NCI-H345 (cell line): Measurements from ENCODE around the gene UBR4.

ENCODE experiments used
- DNase-seq: peaks from one replicate; lab custom pipeline; 2025; lab: John Stamatoyannopoulos, UW

UBR4 gene

GRCh38 chr1:19072285-19072981, 137.6 kb downstream of the UBR4 start:
- no peak for DNase-seq

- no peak for DNase-seq
Observed at GRCh38 chr1:19071674-19072281, 138.3 kb downstream of the UBR4 start.

- DNase-seq, result no peak
Observed at GRCh38 chr1:19070891-19071621, 139.0 kb downstream of the UBR4 start.

DNA sequence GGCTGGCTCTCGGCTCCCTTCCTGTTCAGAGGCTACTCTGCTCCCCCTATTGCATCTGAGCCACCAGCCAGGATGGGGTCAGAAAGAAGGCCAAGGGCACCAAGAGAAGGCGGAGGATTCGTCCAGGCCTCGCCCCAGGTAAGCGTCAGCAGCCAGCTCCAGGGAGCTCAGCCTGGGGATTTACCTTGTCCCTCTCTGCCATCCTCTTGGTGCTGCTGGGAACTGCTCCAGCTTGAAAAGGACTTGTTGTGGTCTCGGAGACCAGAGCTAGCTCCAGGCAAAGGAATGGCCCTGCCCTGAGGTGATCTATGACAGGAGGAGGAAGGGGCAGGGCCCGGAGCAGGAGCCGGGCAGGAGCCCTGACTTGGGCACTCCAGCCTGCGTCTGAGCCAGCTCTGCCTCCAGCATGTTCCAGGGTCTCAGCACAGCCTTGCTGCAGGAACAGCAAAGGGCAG, 139.8 kb downstream of the UBR4 start:
- DNase-seq, result no peak

DNA sequence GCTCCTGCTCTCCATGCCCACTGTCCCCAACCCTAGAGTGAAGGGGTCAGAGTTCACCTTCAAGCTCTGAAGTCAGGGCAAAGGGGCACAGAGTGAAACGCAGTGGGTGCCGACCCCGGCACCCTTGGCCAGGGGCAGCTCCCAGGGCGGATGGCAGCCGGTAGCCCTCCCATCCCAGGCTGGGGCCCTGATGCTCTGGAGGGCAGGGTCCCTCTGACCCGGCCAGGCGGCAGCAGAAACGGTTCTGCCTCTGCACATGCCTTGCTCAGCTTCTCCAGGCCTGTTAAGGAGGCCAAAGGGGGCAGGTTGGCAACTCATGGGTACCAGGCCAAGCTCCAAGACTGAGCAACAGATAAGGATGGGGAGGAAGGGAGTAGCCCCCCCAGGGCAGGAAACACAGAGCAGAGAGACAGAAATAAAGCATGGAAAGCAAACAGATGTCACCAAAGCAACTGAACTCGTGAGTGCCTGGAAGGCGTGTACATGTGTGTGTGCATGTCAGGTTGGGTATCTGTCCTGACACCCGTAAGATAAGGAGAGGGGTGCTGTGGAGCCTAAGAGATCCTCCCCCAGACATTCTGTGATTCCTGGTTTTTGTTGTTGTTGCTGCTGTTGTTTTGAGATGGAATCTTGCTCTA, 141.3 kb downstream of the UBR4 start:
- DNase-seq, result no peak

GRCh38 chr1:19067912-19068638, 142.0 kb downstream of the UBR4 start:
- no peak for DNase-seq

DNA sequence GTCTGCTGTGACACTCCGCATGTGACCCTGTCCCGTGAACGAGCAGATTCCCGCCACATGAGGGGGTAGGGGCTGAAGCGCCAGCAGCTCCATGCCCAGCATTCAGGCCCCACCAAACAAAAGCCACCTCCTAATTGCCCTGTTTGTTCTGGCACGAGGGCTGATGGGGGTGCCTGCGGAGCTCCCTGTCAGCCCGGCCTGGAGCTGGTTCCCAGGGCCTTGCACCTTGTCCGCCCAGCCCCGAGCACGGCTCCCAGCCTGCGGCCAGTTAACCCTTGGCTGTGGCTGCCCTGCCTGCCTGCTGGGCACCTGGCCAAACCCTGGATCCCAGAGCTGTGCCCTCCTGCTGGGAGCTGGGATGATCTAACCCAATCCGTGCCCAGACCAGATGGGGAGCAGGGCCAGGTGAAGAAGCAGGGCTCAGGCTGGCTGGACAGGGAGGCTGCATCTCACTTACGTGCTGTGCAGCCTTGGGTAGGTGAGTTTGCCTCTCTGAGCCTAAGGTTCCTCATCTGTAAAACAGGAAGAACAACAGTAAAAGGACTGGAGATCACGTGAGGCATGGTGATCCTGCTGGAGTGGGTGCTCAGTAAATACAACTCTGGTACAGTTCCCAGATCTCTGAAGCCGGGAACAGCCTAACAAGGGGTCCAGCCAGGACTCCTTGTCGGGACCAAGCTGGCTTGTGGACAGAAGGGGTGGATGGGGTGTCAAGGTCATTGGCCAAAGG, 142.7 kb downstream of the UBR4 start:
- peak; percentile 48 for DNase-seq

- no peak for DNase-seq
Observed at GRCh38 chr1:19066874-19067181, 143.2 kb downstream of the UBR4 start.

- no peak for DNase-seq
Observed at GRCh38 chr1:19066248-19066873, 143.7 kb downstream of the UBR4 start.

- DNase-seq, result peak; percentile 30
Observed at GRCh38 chr1:19065526-19066247, 144.4 kb downstream of the UBR4 start.

DNA sequence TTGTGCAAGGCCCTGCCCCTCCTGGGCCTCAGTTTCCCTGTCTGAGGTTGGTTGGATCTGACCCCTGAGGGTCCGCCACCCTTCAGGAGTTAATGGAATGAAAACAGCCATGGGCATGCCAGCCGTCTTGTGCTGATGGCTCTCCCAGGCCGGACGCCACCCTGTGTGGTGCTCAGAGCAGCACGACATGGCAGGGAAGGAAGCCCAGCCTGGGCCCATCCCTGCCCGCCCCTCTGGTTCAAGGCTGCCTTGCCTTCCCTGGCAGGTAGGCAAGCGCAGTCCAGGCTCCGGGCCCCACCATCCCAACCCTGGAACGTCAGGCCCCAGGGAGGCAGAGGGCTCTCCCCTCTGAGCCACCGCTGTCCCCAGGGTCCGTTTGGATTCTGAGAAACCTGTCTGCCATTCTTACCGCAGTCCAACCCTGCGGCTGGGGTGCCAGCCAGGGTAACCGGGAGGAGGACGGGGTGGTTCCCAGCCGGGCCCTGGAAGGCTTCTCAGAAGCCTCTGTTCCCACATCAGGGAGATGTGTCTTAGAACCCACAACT, 145.1 kb downstream of the UBR4 start:
- no peak for DNase-seq

GRCh38 chr1:19063122-19063521, 146.9 kb downstream of the UBR4 start:
- no peak for DNase-seq

- no peak for DNase-seq
Observed at GRCh38 chr1:19062258-19063029, 147.6 kb downstream of the UBR4 start.

DNA sequence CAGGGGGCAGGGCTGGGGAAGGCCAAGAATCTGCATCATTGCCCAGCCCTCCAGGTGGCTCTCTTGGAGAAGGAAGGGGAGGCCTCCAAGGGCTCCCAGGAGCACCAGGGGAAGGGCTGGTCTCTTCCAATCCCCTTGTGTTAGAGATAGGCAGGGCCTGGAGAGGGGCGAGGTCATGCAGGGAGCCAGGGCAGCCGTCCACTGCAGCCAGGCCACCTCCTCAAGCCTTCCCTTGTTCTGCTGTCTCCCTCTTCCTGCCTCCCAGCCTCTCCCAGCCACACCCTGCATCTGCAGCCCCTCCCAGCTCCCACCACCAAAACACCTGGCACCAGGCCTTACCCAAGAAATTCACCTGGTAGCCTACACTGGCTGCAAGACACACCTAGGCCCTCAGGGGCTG, 148.3 kb downstream of the UBR4 start:
- DNase-seq, result no peak

DNA sequence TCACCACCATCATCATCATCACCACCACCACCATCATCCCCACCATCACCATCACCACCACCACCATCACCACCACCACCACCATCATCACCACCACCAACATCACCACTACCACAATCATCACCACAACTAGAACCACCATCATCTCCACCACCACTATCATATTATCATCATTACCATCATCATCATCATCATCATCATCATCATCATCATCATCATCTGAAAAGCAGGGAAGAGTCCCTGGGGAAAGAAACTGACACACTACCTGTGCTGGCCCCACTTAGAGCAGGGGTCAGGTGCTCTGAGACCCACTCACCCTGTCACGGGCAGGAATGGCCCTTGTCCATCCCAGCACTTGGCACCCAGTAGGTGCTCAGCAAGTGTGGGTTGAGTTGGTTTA, 148.7 kb downstream of the UBR4 start:
- DNase-seq, result no peak

- no peak for DNase-seq
Observed at GRCh38 chr1:19059773-19060172, 150.3 kb downstream of the UBR4 start.

- DNase-seq, result no peak
Observed at GRCh38 chr1:19058476-19058797, 151.6 kb downstream of the UBR4 start.

DNA sequence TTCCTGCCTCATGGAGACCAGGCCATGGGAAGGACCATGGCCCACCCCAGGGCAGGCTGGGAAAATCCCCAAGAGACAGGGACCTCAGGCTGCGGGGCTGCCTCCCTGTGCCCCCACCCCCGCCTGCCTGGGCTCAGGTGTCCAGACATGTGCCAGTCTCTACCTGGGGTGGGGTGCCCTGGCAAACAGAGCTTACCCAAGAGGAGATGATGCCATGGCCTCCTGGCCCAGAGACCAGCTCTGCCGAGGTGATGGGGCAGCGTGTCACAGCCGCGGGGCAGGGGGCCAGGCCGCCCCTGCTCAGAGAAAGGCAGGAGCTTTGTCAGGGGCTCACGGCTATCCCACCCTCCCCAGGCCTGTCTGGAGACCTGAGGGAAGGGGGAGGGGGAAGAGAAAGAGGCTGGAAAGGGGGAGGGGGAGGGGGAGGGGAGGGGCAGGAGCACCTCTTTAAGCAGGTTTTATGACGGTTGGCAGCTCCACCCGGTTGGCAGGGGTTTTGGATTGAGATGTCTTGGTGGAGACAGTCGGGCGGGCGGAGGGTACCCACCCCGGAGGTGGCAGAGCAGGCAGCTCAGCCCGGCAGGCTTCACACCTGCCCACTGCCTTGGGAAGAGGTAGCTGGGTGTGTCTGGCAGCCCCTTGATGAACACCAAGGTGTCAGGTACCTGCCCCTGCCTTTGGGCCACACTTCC, 152.1 kb downstream of the UBR4 start:
- peak; percentile 46 for DNase-seq
